Mesendoderm (in vitro differentiated cells): ENCODE data around the gene ZSWIM6.

Source experiments
- DNase-seq: peaks from one replicate; pipeline ENCODE4 v3.0.0; 2013
- H2AK5ac ChIP-seq: 2 replicates; pipeline ENCODE4 v1.6.1; 2013; ENCODE audit warnings: low read length, inconsistent platforms
- H2BK120ac ChIP-seq: 2 replicates; pipeline ENCODE4 v1.6.1; 2013; ENCODE audit warnings: low read depth, mild to moderate bottlenecking, low read length, moderate library complexity, mixed read lengths
- H2BK15ac ChIP-seq: replicated peaks from 2 replicates; pipeline ENCODE4 v1.6.1; 2013; ENCODE audit warnings: low read depth, mild to moderate bottlenecking, moderate library complexity
- H2BK5ac ChIP-seq: 2 replicates; pipeline ENCODE4 v1.6.1; 2013; ENCODE audit warnings: low read length, inconsistent platforms
- H3K18ac ChIP-seq: 2 replicates; pipeline ENCODE4 v1.6.1; 2013; ENCODE audit warnings: mild to moderate bottlenecking, low read length, mixed read lengths
- H3K23ac ChIP-seq: one replicate; pipeline ENCODE4 v1.6.1; 2013; ENCODE audit warnings: low read length
- H3K27ac ChIP-seq: 2 replicates; pipeline ENCODE4 v1.5.1; 2013; ENCODE audit warnings: low read depth, mild to moderate bottlenecking, inconsistent platforms, low read length, moderate library complexity
- H3K27me3 ChIP-seq: 2 replicates; pipeline ENCODE4 v1.6.1; 2013; ENCODE audit warnings: low read length, control low read depth, mild to moderate bottlenecking, inconsistent platforms; ENCODE audit not compliant: insufficient read depth, poor library complexity
- H3K36me3 ChIP-seq: 2 replicates; pipeline ENCODE4 v1.6.1; 2013; ENCODE audit warnings: low read length, inconsistent platforms; ENCODE audit not compliant: control insufficient read depth, insufficient read depth
- H3K4ac ChIP-seq: one replicate; pipeline ENCODE4 v1.6.1; 2013; ENCODE audit warnings: low read depth, mild to moderate bottlenecking, low read length, moderate library complexity
- H3K4me1 ChIP-seq: 2 replicates; pipeline ENCODE4 v1.6.1; 2013; ENCODE audit warnings: low read depth, low read length, inconsistent platforms; ENCODE audit not compliant: control insufficient read depth
- H3K4me2 ChIP-seq: 2 replicates; pipeline ENCODE4 v1.6.1; 2013; ENCODE audit warnings: low read length
- H3K4me3 ChIP-seq: 2 replicates; pipeline ENCODE4 v1.5.1; 2013; ENCODE audit warnings: mild to moderate bottlenecking, low read length
- H3K56ac ChIP-seq: one replicate; pipeline ENCODE4 v1.6.1; 2013; ENCODE audit warnings: low read length
- H3K79me1 ChIP-seq: 2 replicates; pipeline ENCODE4 v1.6.1; 2013; ENCODE audit warnings: low read length, inconsistent platforms
- H3K79me2 ChIP-seq: 2 replicates; pipeline ENCODE4 v1.6.1; 2013; ENCODE audit warnings: mild to moderate bottlenecking, low read length; ENCODE audit not compliant: control insufficient read depth, insufficient read depth
- H3K9ac ChIP-seq: 2 replicates; pipeline ENCODE4 v1.6.1; 2013; ENCODE audit warnings: low read length, inconsistent platforms
- H4K5ac ChIP-seq: one replicate; pipeline ENCODE4 v1.6.1; 2013; ENCODE audit warnings: low read length
- H4K8ac ChIP-seq: one replicate; pipeline ENCODE4 v1.6.1; 2013; ENCODE audit warnings: low read depth, mild to moderate bottlenecking, control low read depth, low read length, moderate library complexity
- WGBS: extraction: QIAGEN DNeasy Blood & Tissue Kit; methylation state at CpG from one replicate; pipeline ENCODE4 v1.1.7; 2013; ENCODE audit warnings: low lambda C conversion rate, missing lambda C conversion rate; ENCODE audit not compliant: insufficient coverage; ENCODE audit errors: extremely low coverage; 5-methylcytosine and 5-hydroxymethylcytosine counted together

ZSWIM6 gene

DNA sequence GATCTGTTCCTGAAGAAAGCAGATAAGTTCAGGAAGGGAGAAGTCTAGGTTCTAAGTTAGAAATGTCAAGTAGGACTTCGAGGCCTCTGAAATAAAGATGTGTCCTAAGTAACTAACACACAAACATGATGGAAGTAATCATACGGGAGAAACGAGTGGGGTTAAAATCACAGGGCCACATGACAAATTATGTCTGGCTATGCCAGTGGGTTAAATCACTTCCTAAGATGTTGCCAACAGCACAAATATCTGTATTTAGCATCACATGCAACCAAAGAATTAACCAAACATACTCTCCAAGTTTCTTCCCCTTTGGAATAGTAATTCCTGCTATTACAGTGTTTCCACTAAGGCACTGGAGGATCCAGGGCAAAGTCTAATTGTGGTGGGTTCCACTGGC lies 13.7 kb upstream of the ZSWIM6 start:
- no peak overlapping the region for H2BK120ac ChIP-seq
- no CpG with 5 or more reads among the region's 3 CpGs for WGBS
- no peaks in the 10 kb centered on the region for H3K36me3 ChIP-seq
- no peak overlapping the region for H2BK15ac ChIP-seq
- H3K4me1 ChIP-seq = no peaks in the 10 kb centered on the region
- H3K27ac ChIP-seq = no peak overlapping the region
- no peak overlapping the region for H3K4me2 ChIP-seq
- H3K4ac ChIP-seq = no peak overlapping the region
- H3K56ac ChIP-seq = no peak overlapping the region
- H4K5ac ChIP-seq = no peak overlapping the region
- H3K18ac ChIP-seq = no peak overlapping the region
- H3K79me1 ChIP-seq = no peaks in the 10 kb centered on the region
- H3K79me2 ChIP-seq = no peaks in the 10 kb centered on the region
- no peak for DNase-seq
- no peak overlapping the region for H3K23ac ChIP-seq
- no peak overlapping the region for H2BK5ac ChIP-seq
- no peak overlapping the region for H2AK5ac ChIP-seq
- no peak overlapping the region for H3K9ac ChIP-seq
- no peak overlapping the region for H3K4me3 ChIP-seq
- no peaks in the 10 kb centered on the region for H3K27me3 ChIP-seq
- no peak overlapping the region for H4K8ac ChIP-seq

DNA sequence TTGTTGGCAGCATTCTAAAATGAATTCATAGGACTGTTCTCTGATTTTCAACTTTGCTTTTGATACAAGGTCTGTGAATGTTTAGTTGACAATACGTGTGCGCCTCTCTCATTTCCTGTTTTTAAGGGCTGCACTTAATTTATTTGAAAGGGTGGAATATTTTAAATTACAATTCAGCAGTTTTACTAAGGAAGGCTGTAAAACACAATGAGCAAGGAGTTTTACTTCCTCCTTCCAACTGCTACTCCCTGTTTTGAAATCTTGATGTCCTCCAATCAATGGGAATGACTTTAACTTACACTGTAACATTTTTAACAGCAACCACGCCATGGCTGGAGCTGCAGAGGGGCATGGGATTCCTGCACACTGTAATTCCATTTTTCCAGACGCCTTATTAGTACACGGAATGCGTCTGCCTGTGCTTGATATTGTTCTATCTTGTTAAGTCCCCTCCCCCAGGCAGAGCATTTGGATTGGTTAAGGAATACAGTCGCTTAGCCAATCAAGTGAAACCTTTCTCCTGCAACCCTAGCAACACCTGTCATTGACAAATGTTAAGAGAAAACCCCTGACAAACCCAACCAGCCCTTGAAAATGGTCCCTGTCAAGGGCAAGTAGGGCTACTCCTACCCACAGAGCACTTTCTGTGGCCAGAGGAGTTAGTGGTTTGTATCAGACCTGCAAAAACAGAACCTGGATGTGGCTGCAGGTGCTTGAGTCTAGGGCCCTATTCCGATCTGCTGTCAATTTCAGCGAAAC lies 12.5 kb upstream of the ZSWIM6 start:
- no peak overlapping the region for H3K4me3 ChIP-seq
- H3K27me3 ChIP-seq = no peaks in the 10 kb centered on the region
- no peaks in the 10 kb centered on the region for H3K36me3 ChIP-seq
- H3K79me2 ChIP-seq = no peaks in the 10 kb centered on the region
- no peak overlapping the region for H2BK15ac ChIP-seq
- H2BK120ac ChIP-seq = no peak overlapping the region
- H3K9ac ChIP-seq = no peak overlapping the region
- no peaks in the 10 kb centered on the region for H3K4me1 ChIP-seq
- no peak overlapping the region for H4K8ac ChIP-seq
- H3K18ac ChIP-seq = no peak overlapping the region
- no peak overlapping the region for H2AK5ac ChIP-seq
- no peak overlapping the region for H3K23ac ChIP-seq
- WGBS = no CpG with 5 or more reads among the region's 9 CpGs
- no peaks in the 10 kb centered on the region for H3K79me1 ChIP-seq
- H3K56ac ChIP-seq = peak overlapping the region; percentile 40
- peak; percentile 74 for DNase-seq
- H4K5ac ChIP-seq = no peak overlapping the region
- no peak overlapping the region for H3K27ac ChIP-seq
- peak overlapping the region; percentile 24 for H3K4me2 ChIP-seq
- no peak overlapping the region for H2BK5ac ChIP-seq
- H3K4ac ChIP-seq = no peak overlapping the region

DNA sequence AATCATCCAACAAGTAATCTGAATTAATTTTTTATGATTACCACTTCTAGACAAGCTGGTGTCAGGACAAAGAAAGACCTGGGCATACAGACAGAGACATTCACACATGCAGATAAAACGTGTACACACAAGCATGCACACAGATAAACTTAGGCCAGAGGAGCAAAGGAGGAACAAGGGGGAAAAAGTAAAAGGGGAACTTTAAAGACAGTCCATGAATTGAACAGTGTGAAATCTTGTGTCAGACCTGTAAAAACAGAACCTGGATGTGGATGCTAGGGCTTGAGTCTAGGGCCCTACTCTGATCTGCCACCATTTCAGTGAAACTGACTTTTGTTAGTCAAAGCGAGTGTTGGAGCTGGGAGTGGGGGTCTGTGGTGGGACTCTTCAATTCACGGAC lies 11.2 kb upstream of the ZSWIM6 start:
- WGBS = no CpG with 5 or more reads among the region's 3 CpGs
- no peak overlapping the region for H3K18ac ChIP-seq
- no peaks in the 10 kb centered on the region for H3K27me3 ChIP-seq
- no peak overlapping the region for H3K56ac ChIP-seq
- no peak overlapping the region for H3K4ac ChIP-seq
- H2AK5ac ChIP-seq = no peak overlapping the region
- no peak overlapping the region for H2BK15ac ChIP-seq
- H3K23ac ChIP-seq = no peak overlapping the region
- H3K36me3 ChIP-seq = no peaks in the 10 kb centered on the region
- H3K79me2 ChIP-seq = no peaks in the 10 kb centered on the region
- H3K27ac ChIP-seq = no peak overlapping the region
- H4K8ac ChIP-seq = no peak overlapping the region
- no peak overlapping the region for H2BK120ac ChIP-seq
- no peak overlapping the region for H3K4me2 ChIP-seq
- no peak overlapping the region for H4K5ac ChIP-seq
- DNase-seq = no peak
- H2BK5ac ChIP-seq = no peak overlapping the region
- no peak overlapping the region for H3K9ac ChIP-seq
- H3K79me1 ChIP-seq = no peaks in the 10 kb centered on the region
- H3K4me1 ChIP-seq = no peaks in the 10 kb centered on the region
- H3K4me3 ChIP-seq = no peak overlapping the region

DNA sequence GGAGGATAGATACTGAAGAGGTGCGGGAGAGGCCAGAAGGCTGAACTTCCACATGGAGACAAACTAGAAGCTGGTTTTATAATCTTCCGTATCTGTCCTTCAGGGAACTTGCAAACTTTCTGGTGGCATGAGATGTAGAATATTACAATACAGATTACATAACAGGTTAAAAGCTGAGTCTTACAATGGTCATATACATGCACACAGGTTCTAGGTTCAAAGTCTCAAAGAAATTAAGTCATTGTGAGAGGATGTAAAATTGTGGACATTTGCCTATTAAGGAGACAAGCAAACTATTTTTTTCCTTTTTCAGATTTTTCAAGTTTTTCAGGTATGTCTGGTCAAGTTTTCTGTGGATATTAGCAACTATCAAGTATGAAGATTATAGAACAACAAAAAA lies 10.4 kb upstream of the ZSWIM6 start:
- no peak overlapping the region for H4K5ac ChIP-seq
- DNase-seq = no peak
- no CpG with 5 or more reads among the region's 2 CpGs for WGBS
- H3K27ac ChIP-seq = no peak overlapping the region
- H2BK120ac ChIP-seq = no peak overlapping the region
- no peaks in the 10 kb centered on the region for H3K36me3 ChIP-seq
- no peak overlapping the region for H3K4me3 ChIP-seq
- H3K9ac ChIP-seq = no peak overlapping the region
- H3K56ac ChIP-seq = no peak overlapping the region
- H3K4me1 ChIP-seq = no peaks in the 10 kb centered on the region
- H3K27me3 ChIP-seq = no peaks in the 10 kb centered on the region
- H3K4me2 ChIP-seq = no peak overlapping the region
- H3K18ac ChIP-seq = no peak overlapping the region
- H3K23ac ChIP-seq = no peak overlapping the region
- H4K8ac ChIP-seq = no peak overlapping the region
- H3K4ac ChIP-seq = no peak overlapping the region
- no peak overlapping the region for H2BK15ac ChIP-seq
- H3K79me2 ChIP-seq = no peaks in the 10 kb centered on the region
- no peak overlapping the region for H2AK5ac ChIP-seq
- no peaks in the 10 kb centered on the region for H3K79me1 ChIP-seq
- H2BK5ac ChIP-seq = no peak overlapping the region

DNA sequence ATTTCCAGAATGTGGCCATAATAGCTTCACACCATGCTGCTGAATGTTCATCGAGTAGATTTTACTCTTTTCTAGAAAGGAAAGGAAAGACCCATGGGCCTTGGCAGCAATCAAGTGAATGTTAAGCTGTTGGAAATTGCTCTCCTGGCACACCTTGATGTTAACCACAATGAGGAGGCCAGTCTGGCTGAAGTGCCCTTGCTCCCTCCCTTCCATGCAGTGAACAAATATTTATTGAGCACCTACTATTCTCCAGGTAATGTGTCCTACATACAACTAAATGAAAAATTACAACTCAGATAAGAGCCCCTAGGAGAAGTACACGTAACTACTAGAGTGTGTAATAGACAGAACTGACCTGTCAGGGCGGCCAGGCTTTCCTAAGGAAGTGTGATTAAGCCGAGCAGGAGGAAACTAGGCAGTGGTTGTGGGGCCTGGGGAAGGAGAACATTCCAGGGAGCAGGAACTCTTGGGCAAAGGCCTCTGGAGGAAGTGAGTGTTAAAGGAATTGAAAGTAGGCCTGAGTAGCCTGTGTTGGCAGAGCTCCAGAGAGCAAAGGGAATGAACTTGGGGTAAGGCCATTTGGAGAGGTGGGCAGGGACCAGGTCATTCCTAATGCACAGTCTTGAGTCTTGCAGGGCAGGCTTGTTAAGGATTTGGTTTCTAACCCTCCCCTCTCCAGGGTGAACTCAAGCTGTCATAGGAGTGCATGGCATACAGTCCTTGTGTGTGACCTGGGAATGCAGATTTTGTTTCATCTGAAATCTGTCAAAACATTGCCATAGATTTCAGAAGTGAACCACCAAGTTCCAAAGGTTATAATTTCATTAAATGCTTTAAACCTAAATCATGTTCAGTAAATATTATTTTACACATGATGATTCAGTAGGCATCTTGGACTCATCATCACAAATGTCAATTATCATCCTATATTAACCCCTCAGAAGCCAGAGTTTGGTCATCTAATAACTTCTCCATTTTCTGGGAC lies 9.0 kb upstream of the ZSWIM6 start:
- H3K4me1 ChIP-seq = peaks cover 6% of the 10 kb centered on the region
- H3K27ac ChIP-seq = no peak overlapping the region
- H3K36me3 ChIP-seq = no peaks in the 10 kb centered on the region
- no peaks in the 10 kb centered on the region for H3K27me3 ChIP-seq
- H2AK5ac ChIP-seq = no peak overlapping the region
- no peak overlapping the region for H3K4me2 ChIP-seq
- no peaks in the 10 kb centered on the region for H3K79me2 ChIP-seq
- no peak overlapping the region for H4K8ac ChIP-seq
- no peak for DNase-seq
- H3K79me1 ChIP-seq = no peaks in the 10 kb centered on the region
- H2BK120ac ChIP-seq = no peak overlapping the region
- no peak overlapping the region for H2BK15ac ChIP-seq
- no peak overlapping the region for H3K23ac ChIP-seq
- H3K18ac ChIP-seq = no peak overlapping the region
- no peak overlapping the region for H3K9ac ChIP-seq
- WGBS = no CpG with 5 or more reads among the region's 4 CpGs
- no peak overlapping the region for H2BK5ac ChIP-seq
- no peak overlapping the region for H3K56ac ChIP-seq
- no peak overlapping the region for H3K4ac ChIP-seq
- H3K4me3 ChIP-seq = no peak overlapping the region
- H4K5ac ChIP-seq = no peak overlapping the region
